GM12878 (cell line): Measurements from ENCODE around the gene PNPO. TPM values are rescaled to one million over a fixed set of nuclear protein-coding genes. Genes with fewer than 3 reads are reported as not detected.

Experiments used
- ATAC-seq: fragments of 200-7000 bp; cut with Tn5 transposase; 3 replicates; pipeline ENCODE4 v1.9.1; 2020; ENCODE audit warnings: mild to moderate bottlenecking, moderate library complexity
- BruUV-seq: library from RNA; stranded (reverse); fragments of 400-500 nt; replicated peaks from 2 replicates; lab custom pipeline; 2021; lab: Mats Ljungman, UMichigan
- CTCF ChIA-PET: fragments of 300-600 bp; sonication (Branson Sonifier 250); formaldehyde crosslinking; extraction: SDS; loops from one replicate; lab custom pipeline; 2021; ENCODE audit warnings: inconsistent platforms; lab: Yijun Ruan, JAX
- POLR2A ChIA-PET: fragments of 350-600 bp; formaldehyde crosslinking; extraction: SDS; loops from one replicate; lab custom pipeline; 2021; ENCODE audit warnings: inconsistent platforms; lab: Charles Lee
- RAD21 ChIA-PET: fragments of 300-600 bp; sonication (Branson Sonifier 250); formaldehyde crosslinking; loops from one replicate; lab custom pipeline; 2023; ENCODE audit warnings: antibody characterized with exemption; ENCODE audit not compliant: unreplicated experiment; lab: Charles Lee
- SMC1A ChIA-PET: fragments of 300-600 bp; sonication (Branson Sonifier 250); formaldehyde crosslinking; loops from one replicate; lab custom pipeline; 2023; ENCODE audit not compliant: unreplicated experiment, uncharacterized antibody; lab: Charles Lee
- DNase-seq: peaks from one replicate; pipeline ENCODE4 v3.0.0-alpha.2; 2011; ENCODE audit warnings: low read depth, low spot score
- FAIRE-seq: peaks from 3 replicates; lab custom pipeline; 2011; peaks lifted over from hg19 to GRCh38; lab: Jason Lieb, UNC
- H2AFZ ChIP-seq: 2 replicates; pipeline ENCODE4 v1.6.0; 2011; ENCODE audit warnings: low read depth, low read length, control low read depth; ENCODE audit not compliant: control insufficient read depth
- H3K27ac ChIP-seq: 2 replicates; pipeline ENCODE4 v1.5.1; 2011; ENCODE audit warnings: control low read depth; ENCODE audit not compliant: control insufficient read depth, insufficient read depth
- H3K27me3 ChIP-seq, 2 experiments: replicated peaks in 1 of 2; 2 replicates each; pipeline versions ENCODE4 v1.6.0 to v1.6.1; 2011; ENCODE audit warnings: low read length in 1 of 2; ENCODE audit not compliant: control insufficient read depth in 2 of 2, insufficient read depth in 2 of 2
- H3K36me3 ChIP-seq, 2 experiments: 2 replicates each; pipeline ENCODE4 v1.5.1; 2011; ENCODE audit warnings: low read length in 1 of 2; ENCODE audit not compliant: control insufficient read depth in 2 of 2, insufficient read depth in 2 of 2
- H3K4me1 ChIP-seq: 2 replicates; pipeline ENCODE4 v1.6.1; 2011; ENCODE audit warnings: mild to moderate bottlenecking, low read length, moderate library complexity, mixed read lengths; ENCODE audit not compliant: control insufficient read depth, insufficient read depth
- H3K4me2 ChIP-seq: 2 replicates; pipeline ENCODE4 v1.6.0; 2011; ENCODE audit warnings: control low read depth; ENCODE audit not compliant: control insufficient read depth, insufficient read depth
- H3K4me3 ChIP-seq: fragments of 200-600 bp; sonication (generic); 2 replicates; pipeline ENCODE4 v1.5.1; 2016
- H3K79me2 ChIP-seq: 2 replicates; pipeline ENCODE4 v1.6.0; 2011; ENCODE audit warnings: low read length; ENCODE audit not compliant: control insufficient read depth, insufficient read depth
- H3K9ac ChIP-seq: 2 replicates; pipeline ENCODE4 v1.8.0; 2011; ENCODE audit warnings: low read length, control low read depth, mixed read lengths; ENCODE audit not compliant: control insufficient read depth, insufficient read depth
- H3K9me3 ChIP-seq: replicated peaks from 3 replicates; pipeline ENCODE4 v1.5.1; 2011; ENCODE audit warnings: mild to moderate bottlenecking, low read length; ENCODE audit not compliant: control insufficient read depth, insufficient read depth
- H4K20me1 ChIP-seq: 2 replicates; pipeline ENCODE4 v1.6.0; 2011; ENCODE audit not compliant: control insufficient read depth, insufficient read depth
- EP300 ChIP-seq, 2 experiments: fragments of 150-350 bp in 1 of 2; IDR thresholded peaks; 2 replicates each; pipeline ENCODE4 v1.6.1; 2011 to 2012; ENCODE audit warnings: low read depth in 2 of 2, low read length in 2 of 2, borderline replicate concordance in 1 of 2, improper control_type of control experiment in 1 of 2, inconsistent platforms in 1 of 2; ENCODE audit not compliant: control insufficient read depth in 1 of 2
- IRF4 ChIP-seq: IDR thresholded peaks from 2 replicates; pipeline ENCODE4 v1.6.1; 2011; ENCODE audit warnings: low read depth, low read length
- KAT2A ChIP-seq: conservative IDR thresholded peaks from 2 replicates; pipeline ENCODE4 v1.6.1; 2011; ENCODE audit warnings: low read depth, low read length; ENCODE audit not compliant: control insufficient read depth
- NFYB ChIP-seq: IDR thresholded peaks from 2 replicates; pipeline ENCODE4 v1.6.1; 2011; ENCODE audit warnings: low read depth, mild to moderate bottlenecking, low read length, improper control_type of control experiment, moderate library complexity; ENCODE audit not compliant: insufficient read depth
- SMAD1 ChIP-seq: fragments of 450-650 bp; IDR thresholded peaks from 2 replicates; pipeline ENCODE4 v1.6.1; 2018; ENCODE audit warnings: mild to moderate bottlenecking, low read depth; ENCODE audit not compliant: partially characterized antibody
- ZNF24 ChIP-seq: fragments of 450-650 bp; IDR thresholded peaks from 2 replicates; pipeline ENCODE4 v1.6.1; 2017; ENCODE audit warnings: antibody characterized with exemption, mild to moderate bottlenecking
- WGBS: methylation state at CpG from one replicate; pipeline ENCODE4 v1.1.6; 2016; ENCODE audit warnings: low lambda C conversion rate; ENCODE audit not compliant: insufficient replicate concordance, insufficient coverage; ENCODE audit errors: missing lambda C conversion rate; 5-methylcytosine and 5-hydroxymethylcytosine counted together
- in situ Hi-C: fragments of 300-500 bp; cut with MboI; formaldehyde crosslinking; loops from 9 replicates; pipeline ENCODE4 v1.14.3; 2018; ENCODE audit warnings: mixed read lengths
- intact Hi-C: fragments of 100-400 bp; cut with micrococcal nuclease; formaldehyde crosslinking; loops from one replicate; pipeline ENCODE4 v1.14.2; 2022; ENCODE audit not compliant: unreplicated experiment
- polyA plus RNA-seq, 11 experiments: library from polyadenylated mRNA; depleted of rRNA in 4 of 11; unstranded in 6 of 11; stranded (reverse) in 5 of 11; fragments of >200 nt; fragmentation: Nextera tagmentation in 4 of 11; fragmentation: Illumina TruSeq in 1 of 11; extraction: Ambion mirVana in 4 of 11; extraction: Trizol in 1 of 11; gene quantifications; 1 replicate in 1 of 11; 2 replicates in 10 of 11; pipeline versions ENCODE4 v1.2.1 to v1.2.3, GENCODE V29; 2011 to 2016; ENCODE audit warnings: inconsistent platforms in 2 of 11, missing spikeins in 2 of 11, low read depth in 1 of 11
- total RNA-seq, 4 experiments: library from RNA; depleted of rRNA in 3 of 4; stranded (reverse); fragments of >200 nt in 3 of 4; fragmentation: Illumina TruSeq in 1 of 4; extraction: Trizol in 1 of 4; gene quantifications; 2 replicates each; pipeline versions ENCODE4 v1.2.1 to v1.2.3, GENCODE V29; 2013 to 2021
- TF ChIP-seq, protein P1 (sequence below): fragments of 450-650 bp; IDR thresholded peaks from 2 replicates; pipeline ENCODE4 v1.6.1; 2017; ENCODE audit warnings: mild to moderate bottlenecking

The PNPO gene
- total and polyA plus RNA-seq, 10 of the 15 experiments (the other 5 are each of a cell fraction or from before 2014, with no cell fraction given) = 13.9 to 52.6 (median 37.3) TPM

DNA sequence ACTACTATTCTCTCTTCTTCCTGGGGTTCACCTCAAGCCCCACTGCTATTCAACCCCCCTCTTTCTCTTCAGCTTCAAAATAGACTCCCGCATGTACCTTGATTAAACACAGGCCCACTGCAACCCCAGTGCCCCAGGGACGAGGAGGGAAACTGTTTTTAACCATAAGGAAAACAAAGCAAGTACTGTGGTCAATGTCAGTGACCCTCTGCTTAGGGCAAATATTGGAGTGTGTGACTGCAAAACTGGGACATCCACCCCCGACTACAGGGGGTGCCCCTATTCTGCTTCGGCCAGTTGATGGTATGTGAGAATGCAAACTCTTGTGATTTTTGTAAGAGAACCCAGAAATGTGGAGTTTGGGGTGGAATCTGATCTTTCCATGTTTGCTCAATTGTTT is 9.5 kb upstream of the PNPO start:
- Histone ChIP-seq H3K27me3 (no peaks in the 10 kb centered on the region), H3K9me3 (no peaks in the 10 kb centered on the region), H4K20me1 (no peaks in the 10 kb centered on the region), H3K4me1 (peaks cover 2% of the 10 kb centered on the region), H3K79me2 (no peaks in the 10 kb centered on the region; the same call in 1 of the 2 replicates), H3K9ac (no peak overlapping the region), H3K27ac (no peak overlapping the region), H3K36me3 (peaks cover 0 to under 1% of the 10 kb centered on the region in 2 experiments; a peak in 2 of 4 replicates), H2AFZ (no peak overlapping the region), H3K4me2 (no peak overlapping the region), H3K4me3 (no peak overlapping the region)
- intact Hi-C loops = no loop called here
- RAD21 ChIA-PET = no interaction called here
- DNase-seq (no peak), ATAC-seq (no peak), FAIRE-seq (no peak)
- POLR2A ChIA-PET = no interaction called here
- SMC1A ChIA-PET = interaction anchor here (0.7 kb wide), 1 partner anchor 29 kb away, joined by 3 read pairs; no protein-coding TSS in a partner anchor
- TF ChIP-seq IRF4 = no peak
- TF ChIP-seq SMAD1 = no peak
- no peak for TF ChIP-seq EP300 (IDR thresholded peaks at IDR 0.05; ENCODE audit: borderline replicate concordance in 1 of 2, control insufficient read depth in 1 of 2, low read depth in 2 of 2, low read length in 2 of 2)
- TF ChIP-seq ZNF24 = no peak
- TF ChIP-seq KAT2A = no peak
- TF ChIP-seq NFYB = no peak
- TF ChIP-seq, protein P1, sequence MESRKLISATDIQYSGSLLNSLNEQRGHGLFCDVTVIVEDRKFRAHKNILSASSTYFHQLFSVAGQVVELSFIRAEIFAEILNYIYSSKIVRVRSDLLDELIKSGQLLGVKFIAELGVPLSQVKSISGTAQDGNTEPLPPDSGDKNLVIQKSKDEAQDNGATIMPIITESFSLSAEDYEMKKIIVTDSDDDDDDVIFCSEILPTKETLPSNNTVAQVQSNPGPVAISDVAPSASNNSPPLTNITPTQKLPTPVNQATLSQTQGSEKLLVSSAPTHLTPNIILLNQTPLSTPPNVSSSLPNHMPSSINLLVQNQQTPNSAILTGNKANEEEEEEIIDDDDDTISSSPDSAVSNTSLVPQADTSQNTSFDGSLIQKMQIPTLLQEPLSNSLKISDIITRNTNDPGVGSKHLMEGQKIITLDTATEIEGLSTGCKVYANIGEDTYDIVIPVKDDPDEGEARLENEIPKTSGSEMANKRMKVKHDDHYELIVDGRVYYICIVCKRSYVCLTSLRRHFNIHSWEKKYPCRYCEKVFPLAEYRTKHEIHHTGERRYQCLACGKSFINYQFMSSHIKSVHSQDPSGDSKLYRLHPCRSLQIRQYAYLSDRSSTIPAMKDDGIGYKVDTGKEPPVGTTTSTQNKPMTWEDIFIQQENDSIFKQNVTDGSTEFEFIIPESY = no peak
- in situ Hi-C loops = no loop called here
- 91% methylated on average over 4 of the region's 4 CpGs for WGBS
- CTCF ChIA-PET = interaction anchor here (0.6 to 4.2 kb wide), 3 partner anchors 16 to 91 kb away, joined by 3 to 15 read pairs (median 3); no protein-coding TSS in a partner anchor
- no TSS peak for BruUV-seq
